NCI-H345 (cell line): ENCODE measurements around the gene FERMT3.
A peak's percentile ranks its signal among the peaks of the same experiment; 100 is the strongest.
"Not testable (repeated sequence)": the region's sequence is repeated elsewhere in the genome, so short reads cannot be mapped to it uniquely, and the experiment has no call there.

Experiments used
- DNase-seq: peaks from one replicate; lab custom pipeline; 2025; lab: John Stamatoyannopoulos, UW

The FERMT3 gene

GRCh38 chr11:64235437-64236161 is 29.1 kb downstream of the FERMT3 start:
- no peak for DNase-seq

- DNase-seq, result peak; percentile 88
These were observed 31.0 kb downstream of the FERMT3 start for GRCh38 chr11:64237484-64237951.

- DNase-seq, result no peak
These were observed 31.6 kb downstream of the FERMT3 start for GRCh38 chr11:64238076-64238475.

GRCh38 chr11:64238999-64239398 is 32.5 kb downstream of the FERMT3 start:
- no peak for DNase-seq

- no peak for DNase-seq
These were observed 33.3 kb downstream of the FERMT3 start for GRCh38 chr11:64239662-64240434.

- peak; percentile 98 for DNase-seq
These were observed 34.1 kb downstream of the FERMT3 start, which contains the start of gene FKBP2 for GRCh38 chr11:64240435-64241240. Gene FKBP2 (plus strand): TSS chr11:64241095. CDS start chr11:64242388, 1,293 bp downstream.

GRCh38 chr11:64241241-64241490 is 34.6 kb downstream of the FERMT3 start:
- peak; percentile 99 for DNase-seq

- peak; percentile 21 for DNase-seq
These were observed 35.2 kb downstream of the FERMT3 start for GRCh38 chr11:64241491-64242374.

- DNase-seq, result no peak
These were observed 36.8 kb downstream of the FERMT3 start for GRCh38 chr11:64243236-64243854.

GRCh38 chr11:64244107-64244506 is 37.6 kb downstream of the FERMT3 start:
- no peak for DNase-seq

- DNase-seq, result no peak
These were observed 38.4 kb downstream of the FERMT3 start for GRCh38 chr11:64244966-64245365.

- DNase-seq, result no peak
These were observed 38.9 kb downstream of the FERMT3 start for GRCh38 chr11:64245401-64245796.

GRCh38 chr11:64245797-64246620 is 39.5 kb downstream of the FERMT3 start:
- peak; percentile 58 for DNase-seq

GRCh38 chr11:64246621-64246870 is 40.0 kb downstream of the FERMT3 start:
- not testable (repeated sequence) for DNase-seq

- peak; percentile 91 for DNase-seq
These were observed 40.6 kb downstream of the FERMT3 start, which contains the start of gene PPP1R14B for GRCh38 chr11:64246871-64247728. Gene PPP1R14B (minus strand): TSS chr11:64246943. CDS start chr11:64246673, 270 bp downstream.

GRCh38 chr11:64247729-64248531 is 41.4 kb downstream of the FERMT3 start:
- peak; percentile 39 for DNase-seq

GRCh38 chr11:64248578-64248977 is 42.1 kb downstream of the FERMT3 start:
- DNase-seq, result no peak

GRCh38 chr11:64249038-64249437 is 42.5 kb downstream of the FERMT3 start:
- no peak for DNase-seq
